GM12875 (cell line): ENCODE measurements around the gene KRT33B.

ENCODE experiments used
- H3K4me3 ChIP-seq: one replicate; pipeline ENCODE4 v1.5.1; 2011; ENCODE audit warnings: low read depth, low read length, control low read depth
- CTCF ChIP-seq: IDR thresholded peaks from 2 replicates; pipeline ENCODE4 v1.5.1; 2011; ENCODE audit warnings: low read depth, mild to moderate bottlenecking, control low read depth, inconsistent platforms, low read length, moderate library complexity, borderline replicate concordance; ENCODE audit not compliant: insufficient read depth

Gene KRT33B

GRCh38 chr17:41322903-41323895, 46.4 kb downstream of the KRT33B start:
- H3K4me3 ChIP-seq: no peak overlapping the region
- no peak for TF ChIP-seq CTCF

- peak; percentile 71 for TF ChIP-seq CTCF
- no peak overlapping the region for H3K4me3 ChIP-seq
These were observed 47.3 kb downstream of the KRT33B start for GRCh38 chr17:41322094-41322902.

GRCh38 chr17:41318231-41318630, 51.4 kb downstream of the KRT33B start:
- no peak for TF ChIP-seq CTCF
- H3K4me3 ChIP-seq: no peak overlapping the region

- no peak for TF ChIP-seq CTCF
- no peak overlapping the region for H3K4me3 ChIP-seq
These were observed 53.7 kb downstream of the KRT33B start for GRCh38 chr17:41315814-41316445.

GRCh38 chr17:41315204-41315794, 54.3 kb downstream of the KRT33B start, which contains the start of gene KRTAP17-1:
Gene KRTAP17-1 (minus strand): TSS chr17:41315710. CDS start chr17:41315650, 60 bp downstream.
- no peak for TF ChIP-seq CTCF

More at GRCh38 chr17:41315204-41315794, 54.3 kb downstream of the KRT33B start, which contains the start of gene KRTAP17-1:
- H3K4me3 ChIP-seq: no peak within 1 kb of the TSS
